ENCODE data around the gene TUBA1C.
"Not testable (repeated sequence)": the region's sequence is repeated elsewhere in the genome, so short reads cannot be mapped to it uniquely, and the experiment has no call there.

TUBA1C gene

GRCh38 chr12:49233842-49234526, 30.9 kb upstream of the TUBA1C start:
- peak; percentile 86 for DNase-seq (ENCODE audit: low read depth)
- H3K4me3 ChIP-seq (ENCODE audit: low read depth, low read length) = peak overlapping the region; percentile 55
- TF ChIP-seq CTCF (IDR thresholded peaks at IDR 0.05; ENCODE audit: insufficient read depth, low read depth, low read length, missing control alignments) = no peak

- no peak for DNase-seq (ENCODE audit: low read depth)
- no peak for TF ChIP-seq CTCF (IDR thresholded peaks at IDR 0.05; ENCODE audit: insufficient read depth, low read depth, low read length, missing control alignments)
- no peak overlapping the region for H3K4me3 ChIP-seq (ENCODE audit: low read depth, low read length)
Observed at GRCh38 chr12:49236423-49236822, 28.5 kb upstream of the TUBA1C start.

- no peak for TF ChIP-seq CTCF (IDR thresholded peaks at IDR 0.05; ENCODE audit: insufficient read depth, low read depth, low read length, missing control alignments)
- no peak overlapping the region for H3K4me3 ChIP-seq (ENCODE audit: low read depth, low read length)
- no peak for DNase-seq (ENCODE audit: low read depth)
Observed at GRCh38 chr12:49243631-49244030, 21.3 kb upstream of the TUBA1C start.

- H3K4me3 ChIP-seq (ENCODE audit: low read depth, low read length) = no peak overlapping the region
- DNase-seq (ENCODE audit: low read depth) = no peak
- no peak for TF ChIP-seq CTCF (IDR thresholded peaks at IDR 0.05; ENCODE audit: insufficient read depth, low read depth, low read length, missing control alignments)
Observed at GRCh38 chr12:49244176-49244575, 20.7 kb upstream of the TUBA1C start.

GRCh38 chr12:49251357-49251756, 13.5 kb upstream of the TUBA1C start:
- no peak for TF ChIP-seq CTCF (IDR thresholded peaks at IDR 0.05; ENCODE audit: insufficient read depth, low read depth, low read length, missing control alignments)
- DNase-seq (ENCODE audit: low read depth) = no peak
- H3K4me3 ChIP-seq (ENCODE audit: low read depth, low read length) = no peak overlapping the region

- DNase-seq (ENCODE audit: low read depth) = no peak
Observed at GRCh38 chr12:49253033-49253623, 11.8 kb upstream of the TUBA1C start.

GRCh38 chr12:49255456-49255855, 9.4 kb upstream of the TUBA1C start:
- DNase-seq (ENCODE audit: low read depth); H3K4me3 ChIP-seq (ENCODE audit: low read depth, low read length): not testable (repeated sequence)

More at GRCh38 chr12:49253033-49253623, 11.8 kb upstream of the TUBA1C start:
- no peak overlapping the region for H3K4me3 ChIP-seq (ENCODE audit: low read depth, low read length)
- TF ChIP-seq CTCF (IDR thresholded peaks at IDR 0.05; ENCODE audit: insufficient read depth, low read depth, low read length, missing control alignments) = no peak
